Measurements from ENCODE around the gene OSTM1.

The OSTM1 gene

GRCh38 chr6:108030211-108030610, 44.3 kb downstream of the OSTM1 start:
- TF ChIP-seq CTCF (IDR thresholded peaks at IDR 0.05), result no peak

- no peak for TF ChIP-seq CTCF (IDR thresholded peaks at IDR 0.05)
Observed at GRCh38 chr6:108029226-108029921, 45.2 kb downstream of the OSTM1 start.

- no peak for TF ChIP-seq CTCF (IDR thresholded peaks at IDR 0.05)
Observed at GRCh38 chr6:108027594-108027993, 46.9 kb downstream of the OSTM1 start.

GRCh38 chr6:108027056-108027455, 47.5 kb downstream of the OSTM1 start:
- TF ChIP-seq CTCF (IDR thresholded peaks at IDR 0.05), result no peak

- no peak for TF ChIP-seq CTCF (IDR thresholded peaks at IDR 0.05)
Observed at GRCh38 chr6:108024427-108025073, 50.0 kb downstream of the OSTM1 start.

GRCh38 chr6:108020472-108021116, 53.9 kb downstream of the OSTM1 start:
- TF ChIP-seq CTCF (IDR thresholded peaks at IDR 0.05), result no peak

- TF ChIP-seq CTCF (IDR thresholded peaks at IDR 0.05), result no peak
Observed at GRCh38 chr6:108013787-108014439, 60.6 kb downstream of the OSTM1 start.
